Measurements from ENCODE around the gene PKIB.
A peak's percentile ranks its signal among the peaks of the same experiment; 100 is the strongest.
"Not testable (repeated sequence)": the region's sequence is repeated elsewhere in the genome, so short reads cannot be mapped to it uniquely, and the experiment has no call there.

Gene PKIB, protein sequence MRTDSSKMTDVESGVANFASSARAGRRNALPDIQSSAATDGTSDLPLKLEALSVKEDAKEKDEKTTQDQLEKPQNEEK

DNA sequence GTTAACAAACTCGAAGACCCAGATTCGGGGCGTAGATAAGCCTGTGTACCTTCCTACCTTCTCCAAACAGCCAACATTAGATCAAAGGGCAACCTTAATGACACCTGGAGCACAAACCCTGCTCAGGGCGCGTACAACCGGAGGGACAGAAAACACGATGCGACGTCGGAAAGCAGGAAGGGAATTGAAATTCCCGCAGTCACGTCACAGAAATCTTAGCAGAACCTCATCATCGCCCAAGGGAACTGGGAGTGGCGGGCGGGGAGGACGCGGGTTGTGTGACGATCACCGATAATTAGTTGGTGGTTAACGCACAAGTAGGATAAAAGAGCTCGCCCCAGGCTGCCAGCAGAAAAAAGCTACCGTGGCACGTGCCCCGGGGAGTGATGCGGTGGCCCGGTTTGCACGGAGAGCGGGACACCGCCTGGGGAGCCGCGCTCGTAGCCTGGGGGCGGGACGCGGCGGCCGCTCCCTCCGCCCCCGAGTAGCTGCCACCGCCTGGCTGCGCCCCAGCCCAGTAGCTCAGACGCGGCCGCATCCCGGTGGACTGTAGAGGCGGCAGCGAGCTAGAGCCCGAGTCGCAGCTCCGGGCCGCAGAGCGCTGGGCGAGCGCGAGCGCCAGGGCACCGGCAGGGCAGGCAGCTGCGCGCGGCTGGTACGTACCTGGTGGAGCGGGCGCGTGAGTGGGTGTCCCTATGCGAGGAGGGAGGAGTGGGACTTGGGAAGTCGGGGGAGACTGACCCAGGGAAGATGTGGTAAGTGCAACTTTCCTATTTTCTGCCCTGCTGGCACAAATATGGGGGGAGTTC lies at the start of gene PKIB:
PKIB (plus strand) TSS at position 525 of the 809 bp plus-strand sequence. CDS start 107,390 bp downstream, outside the sequence.
- DNase-seq = peak; percentile 67

DNA sequence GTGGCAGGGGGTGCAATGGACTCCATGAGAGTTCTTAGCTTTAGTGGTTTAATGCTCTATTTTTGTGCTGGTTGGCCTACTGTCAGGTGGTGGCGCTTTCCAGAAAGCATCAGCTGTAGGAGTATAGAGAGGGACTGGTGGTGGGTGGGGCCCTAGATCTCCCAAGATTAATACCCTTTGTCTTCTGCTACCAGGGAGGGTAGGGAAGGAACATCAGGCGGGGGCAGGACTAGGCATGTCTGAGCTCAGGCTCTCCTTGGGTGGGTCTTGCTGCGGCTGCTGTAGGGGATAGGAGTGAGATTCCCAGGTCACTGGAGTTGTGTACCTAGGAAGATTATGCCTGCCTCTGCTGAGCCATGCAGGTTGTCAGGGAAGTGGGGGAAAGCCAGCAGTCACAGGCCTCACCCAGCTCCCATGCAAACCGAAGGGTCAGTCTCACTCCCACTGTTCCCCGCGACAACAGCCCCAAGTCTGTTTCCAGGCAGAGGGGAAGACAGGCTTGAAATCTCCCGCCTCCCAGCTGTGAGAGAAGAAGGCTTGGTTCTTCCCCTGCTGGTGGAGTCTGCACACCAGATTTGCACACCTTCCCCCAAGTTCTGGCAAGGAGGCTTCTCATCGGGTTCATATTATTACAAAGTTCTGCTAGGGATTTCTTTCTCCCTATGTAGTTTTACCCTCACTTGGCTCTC lies 46.7 kb upstream of the PKIB start:
- no peak for DNase-seq

DNA sequence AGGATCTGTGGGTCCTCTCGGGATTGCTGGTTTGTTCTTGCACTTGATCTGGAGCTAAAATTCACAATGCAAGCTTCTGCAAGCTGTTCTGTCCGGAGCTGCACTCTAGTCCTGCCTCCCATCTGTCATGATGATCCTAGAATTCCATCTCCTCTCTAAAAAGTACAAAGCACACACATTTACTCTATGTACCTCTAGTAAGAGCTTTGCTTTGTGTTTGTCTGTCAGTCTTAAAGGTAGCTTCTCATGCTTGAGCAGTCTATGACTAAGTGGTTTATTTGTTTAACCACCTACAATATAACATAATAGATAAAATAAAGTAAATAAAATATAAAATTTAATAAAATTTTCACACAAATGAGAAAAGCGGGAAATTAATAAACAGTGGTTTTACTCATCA lies 46.0 kb upstream of the PKIB start:
- DNase-seq = no peak

DNA sequence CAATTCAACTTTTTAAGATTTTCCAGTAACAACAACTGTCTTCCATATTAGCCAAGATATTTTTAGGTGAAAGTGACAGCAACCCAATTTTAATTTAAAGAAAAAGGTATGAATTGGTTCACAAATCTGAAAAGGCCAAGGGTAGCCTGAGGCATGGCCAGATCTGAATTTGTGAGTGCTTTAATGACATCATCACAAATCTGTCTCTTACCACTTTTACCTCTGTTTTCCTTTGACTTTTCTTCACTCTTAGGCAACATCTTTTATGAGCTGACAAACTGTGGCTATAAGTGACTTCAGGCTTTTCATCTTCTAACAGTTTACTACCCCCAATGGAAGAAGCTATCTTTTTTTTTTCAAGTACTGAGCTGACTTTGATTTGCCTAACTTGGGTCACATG lies 44.5 kb upstream of the PKIB start:
- no peak for DNase-seq

DNA sequence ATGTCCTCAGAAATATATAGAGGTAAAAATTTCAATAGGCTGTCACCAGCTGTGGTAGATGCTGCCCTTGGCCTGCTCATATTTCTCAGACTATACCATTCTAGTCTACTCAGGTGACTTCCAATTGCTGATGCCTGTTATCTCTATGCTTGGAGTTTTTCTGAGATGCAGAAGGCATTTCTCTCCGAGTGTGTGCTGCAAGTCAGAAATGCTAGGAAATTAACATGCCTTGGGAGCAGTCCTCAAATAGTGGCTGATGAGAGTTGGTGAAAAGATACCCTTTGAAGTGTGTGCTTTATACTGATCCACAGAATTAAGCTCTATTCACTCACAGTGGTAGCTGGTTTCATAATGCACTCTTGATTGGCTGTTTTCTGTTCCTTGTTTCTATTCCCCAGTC lies 43.2 kb upstream of the PKIB start:
- no peak for DNase-seq

DNA sequence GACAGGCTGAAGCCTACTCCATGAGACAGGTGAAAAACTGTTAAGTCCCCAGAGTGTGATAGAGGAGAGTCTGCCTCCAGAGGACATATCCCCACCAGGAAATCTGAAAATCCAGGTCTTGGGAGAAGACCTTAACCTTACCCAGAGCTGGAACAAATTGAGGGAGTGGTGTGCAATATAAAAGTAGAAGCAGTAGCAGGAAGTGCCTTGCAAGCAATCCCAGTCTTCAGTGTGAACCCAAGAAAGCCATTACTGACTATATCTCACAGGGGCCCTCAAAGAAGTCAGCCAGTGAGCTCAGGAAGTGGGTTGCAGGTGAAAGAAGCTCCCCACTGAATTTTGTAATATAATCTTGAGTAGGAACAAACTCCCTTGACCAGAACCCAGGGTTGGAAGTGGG lies 41.9 kb upstream of the PKIB start:
- no peak for DNase-seq

DNA sequence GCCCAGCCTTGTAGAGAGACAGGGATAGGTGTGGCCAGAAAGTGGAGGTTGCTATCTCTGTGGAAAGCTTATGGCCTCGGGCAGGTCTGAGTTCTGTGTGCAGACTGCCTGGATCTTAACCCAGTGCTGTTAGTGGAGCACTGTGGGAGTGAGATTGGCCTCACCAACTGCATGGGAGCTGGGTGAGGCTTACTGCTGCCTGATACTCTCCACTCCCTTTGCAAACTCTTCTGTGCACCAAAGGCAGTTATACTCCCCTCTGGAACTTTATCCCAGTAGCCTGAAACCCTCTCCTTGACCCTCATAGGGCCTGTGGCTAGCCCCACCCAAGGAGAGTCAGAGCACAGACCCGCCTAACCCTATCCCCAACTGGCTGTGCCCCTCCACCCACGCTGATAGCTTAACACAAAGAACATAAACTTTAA lies 41.4 kb upstream of the PKIB start:
- no peak for DNase-seq

DNA sequence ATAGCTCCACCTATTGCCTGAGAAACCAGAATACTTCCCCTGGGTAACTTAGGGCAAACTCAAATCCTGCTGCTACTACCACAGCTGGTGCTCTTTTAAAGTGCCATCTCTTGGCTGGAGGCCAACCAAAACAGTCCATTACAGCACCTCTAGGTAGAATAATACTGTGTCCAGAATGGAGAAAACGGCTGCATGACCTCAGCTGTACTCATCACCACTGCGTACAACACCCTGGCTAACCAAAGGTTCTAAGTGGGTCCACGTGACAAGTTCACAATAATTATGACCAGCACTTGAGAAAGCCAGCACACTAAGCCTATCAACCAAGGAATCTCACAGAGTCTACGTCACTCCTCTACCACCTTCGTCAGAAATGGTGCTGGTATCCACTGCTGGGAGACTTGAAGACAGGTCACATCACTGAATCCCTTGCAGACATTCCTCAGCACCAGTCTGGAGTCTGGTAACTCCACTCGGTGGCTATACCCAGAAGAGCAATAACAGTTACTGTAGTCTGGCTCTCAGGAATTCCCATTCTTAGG lies 40.9 kb upstream of the PKIB start:
- no peak for DNase-seq

DNA sequence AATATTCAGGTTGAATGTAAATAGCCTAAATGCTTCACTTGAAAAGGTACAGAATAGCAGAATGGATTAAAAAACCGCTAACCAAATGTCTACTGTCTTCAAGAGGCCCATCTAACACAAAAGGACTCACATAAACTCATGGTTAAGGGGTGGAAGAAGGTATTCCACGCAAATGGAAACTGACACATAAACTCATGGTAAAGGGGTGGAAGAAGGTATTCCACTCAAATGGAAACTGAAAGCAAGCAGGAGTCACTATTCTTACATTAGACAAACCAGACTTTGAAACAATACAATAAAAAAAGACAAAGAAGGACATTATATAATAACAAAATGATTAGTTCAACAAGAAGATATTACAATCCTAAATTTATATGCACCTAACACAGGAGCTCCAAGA lies 38.3 kb upstream of the PKIB start:
- no peak for DNase-seq

DNA sequence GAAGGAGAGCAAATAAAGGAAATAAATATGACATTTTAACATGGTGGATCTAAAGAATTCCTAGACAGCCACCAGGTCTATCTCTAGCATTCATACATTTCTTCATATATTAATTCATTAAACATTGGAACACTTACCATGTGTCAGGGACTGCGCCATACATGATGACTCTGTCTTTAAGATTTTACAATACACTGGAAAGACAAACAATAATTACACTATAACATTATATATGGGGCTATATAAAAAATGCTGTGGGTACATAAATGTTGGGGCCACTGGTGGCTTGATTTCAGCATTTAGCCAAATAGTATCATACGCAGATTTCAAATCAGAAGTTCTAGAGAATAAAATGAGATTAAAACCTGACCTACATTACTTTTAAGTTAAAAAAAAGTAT lies 33.3 kb upstream of the PKIB start:
- no peak for DNase-seq

DNA sequence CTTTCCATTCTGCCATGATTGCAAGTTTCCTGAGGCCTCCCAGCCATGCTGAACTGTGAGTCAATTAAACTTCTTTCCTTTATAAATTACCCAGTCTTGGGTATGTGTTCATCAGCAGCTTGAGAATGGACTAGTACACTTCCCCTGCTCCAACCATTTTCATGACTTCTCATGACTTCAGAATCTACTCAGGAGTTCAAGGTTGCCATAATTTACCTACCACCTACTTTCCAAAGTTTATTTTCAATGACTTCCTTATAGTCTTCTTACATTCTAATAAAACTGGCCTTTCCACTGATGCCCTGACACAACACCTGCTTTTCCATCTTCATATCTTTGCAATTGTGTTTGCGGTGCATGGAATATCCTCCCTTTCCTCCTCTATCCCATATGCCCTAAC lies 31.2 kb upstream of the PKIB start:
- DNase-seq = no peak

DNA sequence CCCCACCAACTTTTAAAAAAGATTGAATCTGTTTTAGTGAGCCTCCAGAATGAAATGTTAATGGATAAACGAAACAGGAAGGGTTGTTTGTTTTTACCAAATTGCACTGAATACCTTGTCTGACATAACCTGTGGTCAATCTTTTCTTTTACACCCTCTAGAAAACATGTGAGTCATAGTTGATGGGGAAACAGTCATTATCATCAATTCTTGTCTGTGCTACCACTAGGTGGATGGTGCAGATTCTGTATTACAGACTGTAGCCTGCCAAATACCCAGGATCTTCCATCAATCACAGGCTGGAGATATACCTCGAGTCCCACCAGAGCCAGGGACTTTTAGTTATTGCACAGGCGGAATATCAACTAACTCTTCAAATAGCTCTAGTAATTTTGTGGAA lies 29.5 kb upstream of the PKIB start:
- no peak for DNase-seq

DNA sequence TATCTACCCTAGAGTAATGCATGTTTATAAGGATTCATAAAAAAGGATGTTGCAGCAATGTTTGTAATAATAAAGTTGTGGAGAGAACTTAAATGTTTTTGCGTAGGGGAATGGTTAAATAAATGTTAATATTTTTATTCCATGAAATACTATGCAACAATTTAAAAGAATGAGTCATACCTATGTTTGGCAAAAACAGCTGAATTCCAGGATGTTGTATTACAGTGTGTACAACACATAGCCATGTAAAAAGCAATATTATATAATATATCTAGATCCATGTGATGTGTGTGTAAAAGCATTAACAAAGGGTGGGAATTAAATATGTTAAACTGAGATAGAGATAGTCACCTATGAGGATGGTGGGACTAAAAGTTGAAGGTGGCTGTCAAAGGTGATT lies 21.1 kb upstream of the PKIB start:
- DNase-seq = no peak

DNA sequence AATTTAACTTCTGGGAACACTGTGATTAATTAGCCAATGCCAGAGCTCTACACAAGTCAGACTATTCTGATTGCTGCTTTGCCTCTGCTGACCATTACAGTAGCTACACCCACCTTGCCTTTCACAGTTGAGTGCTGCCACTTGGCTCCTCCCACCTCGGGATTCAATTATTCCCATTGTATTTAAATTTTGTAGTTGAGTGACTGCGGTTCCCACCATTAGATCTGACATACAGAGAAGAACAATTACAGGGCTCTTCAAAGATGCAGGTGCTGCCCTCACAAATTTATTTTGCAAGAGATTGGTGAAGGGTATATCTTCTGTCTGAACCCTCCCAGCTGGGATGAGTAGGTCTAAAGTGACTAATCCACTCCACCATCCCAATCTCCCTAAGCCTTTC lies 11.9 kb upstream of the PKIB start:
- DNase-seq = not testable (repeated sequence)

DNA sequence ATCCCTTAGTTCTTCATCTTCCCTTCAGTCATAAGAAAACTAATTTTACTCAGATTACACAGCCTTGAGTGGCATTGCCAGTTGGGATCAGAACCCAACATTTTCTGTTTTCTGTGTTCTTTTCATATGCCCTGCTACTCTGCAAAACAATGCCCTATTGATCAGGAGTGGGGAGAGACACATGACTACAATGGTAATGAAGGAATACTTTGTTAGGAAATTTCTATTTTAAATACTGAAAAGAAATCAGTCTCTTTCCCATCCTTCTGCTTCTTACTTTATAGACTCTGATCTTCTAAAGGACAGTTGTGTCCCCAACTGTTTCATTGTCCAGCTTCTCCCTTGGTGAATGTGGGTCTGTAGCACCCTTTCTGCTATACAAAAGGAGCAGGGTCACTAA lies 5.5 kb upstream of the PKIB start:
- DNase-seq = no peak

DNA sequence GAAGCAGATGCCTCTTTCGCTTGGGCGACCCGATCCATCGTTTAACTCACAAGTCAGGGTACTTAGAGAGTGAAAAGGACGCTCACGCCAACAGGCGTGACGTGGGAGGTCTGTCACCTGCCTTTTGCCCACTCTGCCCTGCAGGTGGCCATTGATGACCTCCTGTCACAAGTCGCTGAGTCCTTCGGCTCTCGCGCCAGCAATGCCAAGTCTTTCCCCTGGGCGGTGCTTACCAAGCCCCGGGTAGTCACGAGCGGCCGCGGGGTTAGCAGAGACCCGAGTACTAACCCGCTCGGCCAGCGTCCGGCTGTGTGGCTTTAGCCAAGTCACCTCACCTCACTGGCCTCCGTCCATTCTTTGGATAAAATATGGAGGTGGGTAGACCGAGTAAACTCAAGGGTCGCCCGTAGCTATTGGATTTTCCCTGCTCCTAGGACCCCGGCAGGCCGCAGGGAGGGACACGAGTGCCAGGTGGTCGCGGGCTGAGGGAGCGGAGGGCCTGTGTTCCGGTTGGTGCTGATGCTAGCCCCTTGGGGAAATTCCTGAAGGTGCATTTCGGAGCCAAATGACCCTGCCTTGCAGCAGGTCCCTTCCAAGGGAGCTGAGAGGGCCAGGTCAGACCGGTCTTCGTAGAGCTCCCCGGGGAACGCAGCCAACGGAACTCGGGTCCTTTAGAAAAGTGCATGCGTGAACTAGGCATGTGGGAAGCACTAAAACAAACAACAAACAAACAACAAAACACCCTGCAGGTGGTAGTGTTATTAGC lies 668 bp downstream of the PKIB start:
- peak; percentile 64 for DNase-seq

DNA sequence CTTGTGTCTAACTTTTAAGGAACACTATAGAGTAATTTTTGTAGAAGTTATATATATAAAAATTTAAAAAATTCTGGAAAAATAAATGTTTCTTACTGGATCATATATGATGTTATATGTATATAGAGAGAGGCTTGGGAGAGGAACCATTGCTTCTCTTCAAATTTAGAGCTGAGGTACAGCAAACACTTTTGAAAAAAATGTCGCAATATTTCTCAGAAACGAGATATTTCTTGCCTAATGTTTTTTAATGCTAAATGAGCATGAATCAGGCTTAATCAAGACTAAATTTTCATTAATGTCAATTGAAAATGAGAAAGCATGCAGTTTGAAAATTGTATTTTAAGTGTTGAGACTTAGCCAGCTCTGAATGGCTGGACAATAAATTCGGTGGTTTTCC lies 2.6 kb downstream of the PKIB start:
- DNase-seq = no peak

DNA sequence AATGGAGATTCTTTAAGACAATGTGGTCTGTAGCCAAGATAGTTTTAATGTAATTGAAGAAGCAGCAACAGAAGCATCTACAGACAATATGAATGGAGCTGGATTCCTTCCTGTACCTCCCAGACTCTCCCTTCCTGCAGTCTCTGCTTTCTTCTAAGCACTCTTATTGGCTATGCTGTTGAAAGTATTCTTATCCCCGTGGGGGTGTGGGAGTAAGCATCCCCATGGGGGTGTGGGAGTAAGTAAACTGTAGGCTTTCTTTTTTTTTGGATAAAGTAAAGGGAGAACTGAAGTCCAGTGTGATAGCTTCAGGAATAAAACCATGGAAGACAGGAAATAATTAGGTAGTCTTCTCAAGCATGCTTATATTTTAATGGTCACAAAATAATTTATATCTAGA lies 4.1 kb downstream of the PKIB start:
- no peak for DNase-seq

DNA sequence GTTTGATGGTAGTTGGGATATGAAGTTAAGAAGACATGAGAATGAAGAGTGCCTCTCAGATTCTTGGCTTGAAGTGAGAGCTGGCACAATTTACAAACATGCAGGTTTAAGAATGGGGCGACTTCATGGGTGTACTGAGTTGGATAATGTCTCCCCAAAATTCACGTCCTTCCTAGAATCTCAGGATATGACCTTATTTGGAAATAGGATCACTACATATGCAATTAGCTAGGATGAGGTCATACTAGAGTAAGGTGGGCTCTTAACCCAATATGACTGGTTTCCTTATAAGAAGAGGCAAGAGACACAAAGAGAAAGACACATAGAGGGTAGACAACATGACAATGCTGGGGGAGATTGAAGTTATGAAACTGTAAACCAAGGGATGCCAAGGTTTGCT lies 5.2 kb downstream of the PKIB start:
- no peak for DNase-seq

DNA sequence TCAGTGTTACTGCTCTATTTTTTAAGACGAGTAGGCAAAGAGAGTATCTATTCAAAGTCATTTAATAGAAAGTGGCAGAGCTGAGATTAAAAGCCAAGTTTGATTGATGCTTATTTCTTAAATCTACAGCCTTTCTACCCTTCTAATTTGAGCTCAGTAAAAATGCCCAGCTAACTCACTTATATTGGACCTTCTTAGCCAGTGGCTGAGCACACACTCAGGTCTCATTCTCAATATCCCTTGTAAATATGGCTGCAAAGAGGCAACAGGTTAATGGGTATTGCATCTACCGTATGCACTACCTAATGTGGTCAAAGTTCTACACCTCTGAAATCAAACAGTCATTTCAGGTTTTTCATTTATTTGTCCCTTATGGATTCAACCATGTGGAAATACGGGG lies 6.7 kb downstream of the PKIB start:
- no peak for DNase-seq

DNA sequence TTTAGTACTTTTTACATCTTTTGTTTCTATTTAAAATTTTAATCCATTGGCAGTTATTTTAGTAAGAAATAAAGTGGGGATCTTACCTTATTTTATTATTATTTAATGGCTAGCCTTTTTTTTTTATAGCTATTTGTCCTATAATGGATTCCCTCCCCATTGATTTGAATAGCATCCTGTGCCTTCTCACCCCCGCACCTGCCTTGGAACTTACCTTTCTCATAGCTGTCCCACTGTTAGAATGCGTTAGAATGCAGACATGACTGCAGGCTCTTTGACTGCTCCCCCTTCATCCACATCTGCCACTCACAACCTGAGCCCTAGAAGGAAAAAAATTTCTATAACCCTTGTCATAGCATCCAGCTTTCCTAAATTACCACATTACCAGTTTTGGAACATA lies 9.1 kb downstream of the PKIB start:
- no peak for DNase-seq

DNA sequence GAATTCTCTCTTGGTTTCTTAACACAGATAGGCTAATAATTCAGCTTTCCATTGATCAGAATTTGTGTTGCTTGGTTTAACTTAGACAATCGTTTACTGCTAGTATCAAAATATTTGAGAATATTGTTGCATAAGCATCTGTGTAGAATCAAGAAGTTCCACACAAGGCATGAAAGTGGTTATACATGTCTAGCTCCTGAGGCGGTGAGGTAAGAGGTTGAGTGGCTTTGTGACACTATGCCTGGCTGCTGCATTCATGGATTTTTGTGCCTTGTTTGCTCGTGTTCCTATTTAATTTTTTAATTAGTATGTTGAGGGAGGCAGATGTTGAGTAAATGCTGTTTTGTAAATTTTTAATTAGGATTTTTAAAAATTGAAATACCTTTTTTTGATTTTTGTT lies 10.2 kb downstream of the PKIB start:
- no peak for DNase-seq

DNA sequence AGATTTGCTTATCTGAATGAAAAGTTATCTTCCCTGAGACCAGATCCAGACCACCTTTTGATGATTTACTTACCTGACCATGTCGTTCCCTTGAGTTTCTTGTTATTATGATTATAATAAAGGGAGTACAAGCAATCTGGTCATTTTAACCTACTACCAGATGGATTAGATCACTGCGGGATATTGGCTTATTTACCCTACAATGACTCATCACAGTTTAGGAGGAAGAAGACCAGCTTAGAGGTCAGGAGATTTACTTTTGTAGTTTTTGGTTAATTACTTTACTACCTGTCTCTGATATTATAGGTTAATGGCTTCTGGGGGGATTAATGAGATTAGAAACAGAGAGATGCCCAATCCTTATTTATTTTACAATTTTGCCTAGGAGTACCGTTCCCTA lies 10.7 kb downstream of the PKIB start:
- no peak for DNase-seq

Data from activated CD8-positive, alpha-beta memory T cell treated with anti-CD3 and anti-CD28 coated beads for 24 hours (primary cell).